Renal pelvis (tissue), 4 donors: Measurements from ENCODE around the gene GRIK3. TPM values are rescaled to one million over a fixed set of nuclear protein-coding genes. Genes with fewer than 3 reads are reported as not detected.
"Not testable (repeated sequence)": the region's sequence is repeated elsewhere in the genome, so short reads cannot be mapped to it uniquely, and the experiment has no call there.

Source experiments
- DNase-seq: peaks from one replicate; pipeline ENCODE4 v3.0.0-alpha.2; 2013
- polyA plus RNA-seq, 3 donors: library from polyadenylated mRNA; unstranded; fragments of 120-200 nt; gene quantifications; one replicate each; pipeline ENCODE4 v1.2.1, GENCODE V29; 2013; ENCODE audit not compliant: insufficient read length in 3 of 3

GRIK3 gene
- polyA plus RNA-seq, 3 donors = 3.2 to 4.0 (median 3.3) TPM

DNA sequence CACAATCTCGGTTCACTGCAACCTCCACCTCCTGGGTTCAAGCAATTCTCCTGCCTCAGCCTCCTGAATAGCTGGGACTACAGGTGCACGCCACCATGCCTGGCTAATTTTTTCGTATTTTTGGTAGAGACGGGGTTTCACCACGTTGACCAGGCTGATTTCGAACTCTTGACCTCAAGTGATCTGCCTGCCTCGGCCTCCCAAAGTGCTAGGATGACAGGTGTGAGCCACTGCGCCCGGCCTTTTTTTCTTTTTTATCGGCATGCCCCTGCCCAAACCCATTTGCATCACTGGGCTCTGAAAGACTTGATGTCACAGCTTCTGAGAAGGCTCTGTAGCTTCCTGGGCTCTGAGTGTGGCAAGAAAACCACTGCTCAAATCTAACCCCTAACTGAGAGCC, 125.0 kb downstream of the GRIK3 start:
- DNase-seq = not testable (repeated sequence)

DNA sequence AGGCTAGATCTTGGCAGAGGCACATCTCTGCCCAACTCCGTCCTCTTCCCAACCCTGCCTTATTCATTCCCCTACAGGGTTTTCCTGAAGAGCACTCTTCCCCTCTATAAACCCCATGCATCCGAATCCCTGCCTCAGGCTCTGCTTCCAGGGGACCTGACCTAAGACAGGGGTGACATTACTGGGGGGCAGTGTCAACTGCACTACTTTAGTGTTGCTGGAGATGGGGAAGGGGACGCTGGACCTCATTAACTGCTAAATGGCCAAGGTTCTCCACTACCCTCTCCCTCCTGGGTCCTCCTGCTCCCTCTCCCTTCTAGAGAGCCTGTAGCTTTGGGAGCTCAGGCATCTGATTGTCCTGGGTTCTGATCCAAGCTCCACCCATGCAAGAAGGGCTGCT, 126.2 kb downstream of the GRIK3 start:
- no peak for DNase-seq

DNA sequence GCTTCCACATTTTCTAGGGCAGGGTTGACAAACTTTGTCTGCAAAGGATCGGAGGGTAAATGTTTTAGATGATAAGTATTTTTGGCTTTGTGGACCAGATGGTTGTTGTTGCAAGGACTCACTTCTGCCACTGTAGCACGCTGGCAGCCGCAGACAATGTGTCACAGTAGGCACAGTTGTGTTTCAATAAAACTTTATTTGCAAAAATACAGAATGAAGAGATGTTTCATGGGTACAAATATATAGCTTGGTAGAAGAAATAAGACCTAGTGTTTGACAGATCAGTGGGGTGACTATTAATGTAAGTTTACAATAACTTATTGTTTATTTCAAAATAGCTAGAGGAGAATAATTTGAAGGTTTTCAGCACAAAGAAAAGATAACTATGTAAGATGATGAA, 127.8 kb downstream of the GRIK3 start:
- DNase-seq = no peak

DNA sequence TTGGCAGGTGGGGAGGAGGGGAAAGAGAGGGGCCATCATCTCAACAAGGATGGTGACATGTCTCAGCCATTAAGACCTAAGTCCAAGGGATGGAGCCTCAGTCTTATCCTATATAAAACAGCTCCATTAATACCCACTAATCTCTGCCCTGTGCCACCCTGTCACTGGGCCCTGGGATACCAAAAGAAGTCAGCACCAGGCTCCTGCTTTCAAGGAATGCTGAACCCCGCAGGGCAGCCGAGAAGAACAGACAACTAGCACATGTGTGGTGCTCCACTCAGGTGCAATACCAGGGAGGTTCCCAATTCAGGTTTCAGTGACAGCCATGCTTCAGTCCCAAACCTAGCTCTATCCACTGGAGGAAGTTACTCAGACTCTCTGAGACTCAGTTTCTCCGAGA, 128.4 kb downstream of the GRIK3 start:
- no peak for DNase-seq

DNA sequence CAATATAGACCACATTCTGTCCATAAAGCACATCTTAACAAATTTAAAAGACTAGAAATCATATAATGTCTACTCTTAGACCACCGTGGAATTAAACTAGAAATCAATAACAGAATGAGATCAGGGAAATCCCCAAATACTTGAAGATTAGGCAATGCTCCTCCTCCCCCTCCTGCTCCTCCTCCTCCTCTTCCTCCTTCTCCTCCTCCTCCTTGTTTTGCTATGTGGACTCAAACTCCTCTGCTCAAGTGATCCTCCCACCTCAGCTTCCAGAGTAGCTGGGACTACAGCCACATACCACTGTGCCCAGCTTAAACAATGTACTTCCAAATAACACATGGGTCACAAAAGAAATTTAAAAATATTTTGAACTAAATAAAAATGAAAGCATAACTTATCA, 134.2 kb downstream of the GRIK3 start:
- no peak for DNase-seq

DNA sequence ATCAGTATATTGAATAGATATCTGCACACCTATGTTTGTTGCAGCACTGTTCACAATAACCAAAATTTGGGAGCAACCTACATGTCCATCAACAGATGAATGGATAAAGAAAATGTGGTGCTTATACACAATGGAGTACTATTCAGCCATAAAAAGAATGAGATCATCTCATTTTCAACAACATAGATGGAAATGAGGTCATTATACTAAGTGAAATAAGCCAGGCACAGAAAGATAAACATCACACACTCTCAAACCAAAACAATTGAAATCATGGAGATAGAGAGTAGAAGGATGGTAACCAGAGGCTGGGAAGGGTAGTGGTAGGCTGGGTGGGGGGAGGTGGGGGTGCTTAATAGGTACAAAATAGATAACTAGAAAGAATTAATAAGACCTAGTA, 136.5 kb downstream of the GRIK3 start:
- DNase-seq = not testable (repeated sequence)

DNA sequence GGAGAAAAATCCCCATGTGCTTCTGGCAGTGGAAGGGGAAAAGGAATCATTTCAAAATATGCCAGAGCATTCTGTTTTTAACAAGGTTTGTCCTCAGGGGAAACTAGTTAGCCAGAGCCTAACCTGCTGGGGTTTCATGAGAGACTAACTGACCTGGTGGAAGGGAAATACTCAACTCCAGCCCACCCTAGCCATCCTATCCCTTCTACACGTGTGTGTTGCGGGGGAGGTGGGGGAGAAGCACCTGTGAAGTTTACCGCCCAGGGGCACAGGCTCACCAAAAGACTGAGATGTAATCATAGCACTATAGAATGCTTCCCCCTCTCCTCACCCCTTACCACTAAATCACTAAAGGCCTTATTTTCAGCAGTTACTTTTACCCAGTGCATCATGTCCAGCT, 139.5 kb downstream of the GRIK3 start:
- no peak for DNase-seq

DNA sequence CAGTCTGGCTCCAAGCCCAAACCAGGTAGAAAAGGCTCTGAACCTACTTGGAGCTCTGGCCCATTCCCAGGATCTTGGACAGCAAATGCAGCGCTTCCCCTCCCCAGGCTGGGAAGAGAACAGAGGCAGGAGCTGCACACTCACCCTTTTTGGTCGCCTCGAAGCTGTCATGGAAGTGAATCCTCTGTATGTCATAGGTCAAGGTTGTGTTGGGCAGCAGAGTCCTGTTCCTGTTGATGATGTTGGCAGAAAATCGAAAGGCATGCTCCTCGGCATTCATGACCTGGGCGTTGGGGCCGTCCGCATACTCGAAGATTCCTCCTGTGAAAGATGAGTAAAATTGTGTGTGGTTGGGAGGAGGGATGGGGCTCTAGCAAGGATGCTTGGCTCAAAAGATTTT, 143.5 kb downstream of the GRIK3 start:
- no peak for DNase-seq

DNA sequence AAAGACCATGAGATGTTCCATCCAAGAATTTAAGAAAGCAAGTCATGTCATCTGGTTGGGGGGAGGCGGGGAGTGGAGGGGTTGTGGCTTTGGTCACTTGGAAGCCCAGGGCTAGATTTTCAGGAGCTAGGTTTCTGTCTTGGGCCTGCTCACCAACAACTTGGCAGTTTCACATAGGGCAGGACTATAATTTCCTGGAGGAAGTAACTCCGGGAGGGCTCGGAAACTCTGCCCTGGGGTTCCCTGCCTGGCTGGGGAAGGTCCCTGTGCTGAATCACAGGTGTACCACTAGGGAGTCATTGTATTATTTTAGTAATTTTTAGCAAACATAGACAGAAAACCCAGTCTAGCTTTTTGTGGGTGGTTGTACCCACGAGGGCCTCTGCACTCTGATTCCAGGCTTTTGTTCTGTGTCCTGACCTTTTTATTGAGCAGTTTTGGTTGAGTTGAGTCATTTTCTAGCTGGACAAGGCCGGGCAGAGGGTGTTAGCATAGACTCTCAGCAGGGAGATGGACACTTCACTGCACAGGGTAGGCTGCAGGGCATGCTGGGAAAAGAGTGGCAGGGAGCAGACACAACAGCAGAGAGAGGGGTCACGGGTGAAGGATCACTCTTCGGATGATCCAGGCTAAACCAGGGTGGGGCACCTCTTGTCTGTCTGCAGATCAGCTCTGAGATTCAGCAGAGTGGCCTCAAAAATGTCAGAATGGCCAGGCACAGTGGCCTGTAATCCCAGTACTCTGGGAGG, 144.7 kb downstream of the GRIK3 start:
- no peak for DNase-seq

DNA sequence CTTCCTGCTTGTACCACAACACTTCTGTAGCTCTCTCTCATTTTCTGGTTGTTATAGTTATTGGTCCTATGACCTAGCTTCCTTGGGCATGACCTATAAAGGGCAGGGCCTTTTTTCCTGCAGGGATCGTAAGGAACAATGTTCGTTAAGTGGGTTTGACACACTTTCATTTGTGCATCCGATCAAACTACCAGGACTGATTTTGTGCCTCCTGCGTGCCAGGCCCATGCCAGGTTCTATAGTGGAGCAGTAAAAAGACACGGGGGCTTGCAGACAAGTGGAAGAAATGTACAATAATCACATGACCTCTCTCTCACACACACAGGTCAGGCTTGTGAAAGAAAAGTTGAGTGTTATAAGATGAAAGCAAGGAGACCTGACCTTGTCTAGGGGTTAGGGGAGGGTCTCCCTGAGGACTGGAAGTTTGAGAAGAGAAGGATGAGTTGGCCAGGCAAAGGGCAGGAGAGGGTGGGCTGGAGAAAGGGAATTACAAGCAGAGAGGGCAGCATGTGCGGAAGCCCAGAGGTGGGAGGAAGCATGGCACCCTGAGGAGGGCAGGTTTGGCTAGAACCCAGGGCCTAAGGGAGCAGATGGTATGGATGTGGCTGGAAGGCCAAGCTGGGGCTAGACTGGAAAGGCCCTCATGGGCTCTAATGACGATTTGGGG, 145.4 kb downstream of the GRIK3 start:
- DNase-seq = no peak

DNA sequence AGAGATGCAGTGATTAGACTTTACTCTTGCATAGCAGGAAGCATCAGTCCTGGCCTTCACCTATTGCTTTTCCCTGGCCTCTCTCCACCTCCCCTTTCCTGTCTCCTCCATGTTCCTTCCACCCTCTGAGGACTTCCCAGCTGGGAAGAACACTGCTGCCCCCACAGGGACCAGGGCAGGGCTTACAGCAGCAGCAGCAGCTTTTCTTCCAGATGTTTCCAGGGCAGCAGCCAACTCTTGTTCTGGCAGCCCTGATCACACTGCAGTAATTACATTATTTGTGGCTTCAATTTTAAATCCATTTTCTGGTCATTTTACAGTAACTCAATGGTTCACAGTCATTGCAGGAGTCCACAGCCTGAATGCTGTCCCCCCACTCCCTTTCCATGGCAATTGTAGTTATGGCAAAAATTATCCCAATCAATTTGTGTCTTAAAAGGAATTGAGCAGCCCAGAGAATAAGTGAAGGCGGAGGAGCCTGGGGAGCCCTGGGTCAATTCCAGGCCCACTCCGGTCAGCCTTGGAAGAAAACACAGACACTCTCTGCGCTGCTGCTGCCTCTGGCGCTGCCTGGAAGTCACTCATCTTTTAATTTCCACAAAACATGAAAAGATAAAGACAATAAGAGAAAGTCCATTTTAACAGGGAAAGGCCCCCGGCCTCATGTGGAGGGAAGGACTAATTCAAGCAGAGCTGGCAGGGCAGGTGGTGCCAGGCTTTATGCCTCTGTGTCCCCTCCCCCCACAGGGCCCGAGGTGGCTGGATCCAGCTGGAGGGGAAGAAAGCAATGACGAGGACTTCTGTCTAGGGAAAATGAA, 148.6 kb downstream of the GRIK3 start:
- DNase-seq = no peak

DNA sequence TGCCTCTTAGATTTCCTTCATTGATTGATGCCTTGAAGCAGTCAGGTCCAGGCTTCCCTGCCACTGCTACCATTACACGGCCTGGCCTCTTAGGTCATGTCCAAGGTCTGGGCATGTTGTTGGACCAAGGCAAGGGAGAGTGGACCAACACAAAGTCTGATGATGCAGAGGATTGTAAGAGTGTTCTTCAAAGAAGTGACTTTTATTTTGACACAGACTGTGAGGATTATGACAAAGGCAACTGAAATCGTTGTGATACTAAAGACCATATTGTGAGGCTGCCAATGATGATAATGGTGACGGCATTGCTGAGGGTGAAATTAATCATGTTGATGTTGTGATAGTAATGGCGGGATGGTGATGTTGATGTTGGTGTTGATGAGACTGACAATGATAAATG, 149.5 kb downstream of the GRIK3 start:
- no peak for DNase-seq

DNA sequence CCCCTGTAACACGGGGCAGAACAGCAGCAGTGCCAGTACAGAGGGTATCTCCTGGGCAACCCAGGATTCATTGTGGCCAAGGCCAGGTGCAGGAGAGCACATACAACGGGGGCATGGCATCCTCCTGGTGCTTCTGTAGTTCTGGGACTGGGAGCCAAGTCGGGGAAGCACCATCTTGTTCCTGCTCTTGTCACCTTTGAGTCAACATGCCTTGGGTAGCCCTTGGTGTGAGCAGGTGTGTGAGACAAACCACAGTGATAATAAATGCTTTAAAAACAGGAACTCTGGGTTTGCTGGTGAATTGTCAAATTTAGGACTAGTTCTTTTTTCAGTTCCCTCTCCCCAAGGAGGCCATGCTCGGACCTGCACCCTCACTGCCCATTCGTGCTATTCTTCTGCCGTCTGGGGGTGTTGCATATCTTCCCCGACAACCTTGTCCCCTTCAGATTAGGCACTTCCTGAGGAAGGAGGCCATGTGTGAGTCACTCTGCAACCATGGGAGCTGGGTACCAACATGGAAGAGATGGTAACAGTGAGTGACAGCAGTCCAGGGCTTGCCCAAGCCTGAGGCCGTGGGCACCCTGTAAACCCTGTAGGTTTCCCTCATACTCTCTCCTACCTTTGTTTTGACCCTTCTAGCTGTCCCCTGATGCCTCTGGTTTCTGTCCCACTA, 150.2 kb downstream of the GRIK3 start:
- no peak for DNase-seq

DNA sequence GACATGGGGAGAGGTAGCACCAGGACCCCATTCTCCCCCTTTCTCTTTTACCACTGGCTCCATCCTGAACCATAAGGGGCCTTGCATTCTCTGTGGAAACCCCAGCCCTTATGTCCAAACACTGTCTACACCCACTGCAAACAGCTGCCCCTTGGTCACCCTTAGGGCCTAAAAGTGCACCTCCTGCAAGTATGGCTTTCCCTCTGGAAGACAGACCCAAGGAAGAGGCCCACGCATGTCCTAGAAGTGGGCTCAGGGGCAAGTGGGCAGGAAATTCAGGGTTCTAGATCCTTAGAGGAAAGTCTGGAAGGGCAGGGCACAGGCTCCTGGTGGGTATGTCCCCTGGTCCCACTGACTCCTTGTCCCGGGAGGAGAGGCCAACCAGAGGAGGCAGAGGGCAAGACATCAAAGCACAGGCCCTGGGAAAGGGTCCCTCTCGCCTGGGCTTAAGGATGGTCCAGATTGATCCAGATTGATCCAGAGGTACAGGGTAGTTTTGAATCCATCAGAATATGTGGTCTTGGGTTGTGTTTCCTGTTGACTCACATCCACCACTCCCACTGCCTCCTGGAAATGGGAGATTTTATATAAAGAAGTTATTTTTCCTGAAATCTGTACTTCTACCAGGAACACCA, 150.9 kb downstream of the GRIK3 start:
- no peak for DNase-seq

DNA sequence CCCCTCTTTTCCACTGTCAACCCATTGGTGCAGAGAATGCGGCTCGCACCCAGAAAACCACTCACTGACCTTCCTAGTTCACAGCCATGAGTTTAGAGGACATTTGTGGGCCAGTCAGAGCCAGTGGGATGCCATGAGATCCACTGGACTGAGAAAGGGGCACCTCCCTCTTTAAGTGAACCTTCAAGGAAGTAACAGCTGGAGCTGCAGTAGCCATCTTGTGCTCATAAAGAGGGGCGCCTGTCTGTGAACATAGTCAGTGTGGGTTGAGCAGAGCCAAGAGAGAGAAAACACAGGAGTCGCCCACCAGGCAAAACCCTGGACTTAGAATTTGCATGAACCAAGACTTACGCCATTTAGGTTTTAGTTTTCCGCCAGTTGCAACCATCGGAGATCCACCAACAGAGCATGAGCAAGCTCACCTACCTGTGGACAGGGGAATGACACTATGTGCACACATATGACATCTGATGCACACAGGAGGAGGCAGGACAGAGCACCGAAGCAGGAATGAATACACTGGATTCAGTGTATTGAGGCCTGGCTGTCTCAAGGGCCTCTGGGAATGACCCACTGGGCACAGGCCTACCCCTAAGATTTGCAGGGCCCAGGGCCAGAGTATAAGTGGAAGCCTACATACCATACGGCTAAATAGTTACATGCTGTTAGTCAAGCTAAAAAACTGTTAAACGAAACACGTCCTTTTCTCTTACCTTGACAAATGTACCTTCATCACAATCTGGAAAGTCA, 151.6 kb downstream of the GRIK3 start:
- no peak for DNase-seq

DNA sequence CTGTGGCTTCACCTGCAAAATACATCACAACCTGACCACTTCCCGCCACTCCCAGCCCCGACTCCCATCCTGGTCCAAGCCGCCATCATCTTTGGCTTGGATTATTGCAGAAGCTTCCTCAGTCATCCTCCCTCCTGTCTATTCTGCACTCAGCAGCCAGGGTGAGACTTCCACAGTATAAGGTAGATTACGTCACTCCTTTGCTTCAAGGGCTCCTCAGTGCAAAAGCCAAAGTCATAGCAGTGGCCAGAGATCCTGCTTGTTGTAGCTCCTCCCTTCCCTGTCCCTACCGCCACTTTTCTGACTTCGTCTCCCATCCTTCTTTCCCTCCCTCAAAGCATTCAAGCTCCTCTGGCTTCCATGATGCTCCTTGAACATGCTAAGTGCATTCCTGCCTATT, 152.8 kb downstream of the GRIK3 start:
- DNase-seq = no peak

DNA sequence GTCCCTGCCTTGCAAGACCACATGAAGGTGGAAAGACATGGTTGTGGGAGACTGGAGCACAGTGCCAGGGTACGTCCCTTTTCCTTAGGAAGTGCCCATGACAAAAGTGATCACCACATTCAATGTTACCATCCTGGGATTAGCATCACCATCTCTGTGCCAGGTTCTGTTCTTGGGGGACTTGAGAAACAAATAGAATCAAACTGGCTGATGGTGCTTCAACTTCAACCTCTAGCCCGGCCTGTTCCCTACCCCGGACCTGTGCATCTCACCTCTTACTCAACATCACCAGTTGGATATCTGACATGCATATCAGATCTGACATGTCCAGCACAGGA, 153.3 kb downstream of the GRIK3 start:
- no peak for DNase-seq

DNA sequence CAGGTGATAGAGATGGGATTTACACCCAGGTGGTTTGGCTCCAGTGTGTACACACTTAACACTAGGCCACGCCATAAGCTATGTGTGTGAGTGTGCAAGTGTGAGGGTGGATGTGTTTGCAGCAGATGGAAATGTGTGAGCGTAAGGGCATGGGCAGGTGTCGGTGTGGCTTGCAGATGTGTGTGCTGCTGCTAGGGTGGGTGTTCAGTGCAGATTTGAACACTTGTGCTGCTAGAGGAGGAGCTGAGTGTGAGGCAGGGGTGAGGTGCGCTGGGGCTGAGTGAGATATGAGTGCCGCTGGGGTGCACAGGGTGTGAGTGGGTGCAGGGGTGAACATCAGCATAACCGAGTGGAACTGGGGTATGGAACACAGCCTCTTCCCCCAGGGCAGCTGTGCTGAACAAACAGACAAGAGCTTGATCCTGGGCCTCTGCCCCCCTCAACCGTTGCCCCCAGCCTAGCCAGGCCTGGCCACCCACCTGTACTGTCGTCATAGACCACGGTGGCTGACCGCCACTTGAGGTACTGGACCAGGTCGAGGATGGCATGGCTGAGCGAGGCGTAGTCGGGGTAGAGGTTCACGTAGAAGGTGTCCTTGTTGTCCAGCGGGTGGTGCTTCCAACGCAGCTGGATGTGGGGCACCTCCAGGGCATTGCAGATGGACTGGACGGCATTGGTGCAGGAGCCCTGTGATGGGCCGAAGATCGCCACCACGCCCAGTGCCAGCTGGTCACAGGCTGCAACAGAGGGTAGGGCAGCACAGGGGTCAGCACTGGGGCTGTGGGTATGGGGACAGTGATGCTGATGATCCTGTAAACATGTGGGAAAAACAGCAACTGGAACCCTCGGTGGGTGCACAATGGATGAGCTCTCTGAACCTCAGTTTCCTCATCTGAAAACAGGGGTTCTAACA, 153.9 kb downstream of the GRIK3 start:
- no peak for DNase-seq

DNA sequence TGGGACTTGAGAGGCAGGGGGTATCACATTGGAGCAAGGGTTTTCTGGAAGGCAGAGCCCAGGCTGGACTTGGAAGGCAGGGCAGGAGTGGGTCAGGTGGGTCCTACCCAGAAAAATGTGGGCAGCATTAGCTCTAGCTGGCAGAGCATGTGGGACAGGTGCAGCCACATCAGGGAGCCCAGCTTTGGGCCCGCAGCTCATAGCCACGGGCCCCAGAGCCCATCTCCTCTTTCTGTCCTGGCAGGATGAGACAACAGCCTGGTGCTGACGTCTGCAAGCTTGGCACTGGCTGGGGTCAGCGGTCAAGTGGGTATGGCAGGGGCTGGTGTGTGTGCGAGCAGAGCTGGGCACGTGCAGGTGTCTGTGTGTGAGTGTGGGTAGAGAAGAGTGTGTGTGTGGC, 154.7 kb downstream of the GRIK3 start:
- no peak for DNase-seq

DNA sequence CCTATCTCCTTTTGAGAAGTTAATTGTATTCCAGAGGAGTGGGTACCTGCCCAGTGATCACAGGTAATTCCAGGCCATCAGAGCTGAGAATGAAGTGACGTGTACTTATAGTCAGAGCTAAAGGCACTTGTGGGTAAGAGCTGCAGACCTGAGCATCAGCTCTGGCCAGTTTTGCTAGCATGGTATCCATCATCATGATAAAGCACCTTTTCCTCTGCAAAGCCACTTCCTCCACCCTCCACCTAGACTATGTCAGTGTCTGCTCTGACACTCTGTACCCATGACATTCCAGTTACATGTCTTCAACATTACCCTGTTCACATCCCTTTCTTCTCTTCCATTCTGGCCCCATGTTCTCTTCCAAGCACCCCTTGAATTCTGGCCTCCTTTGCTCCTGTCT, 157.3 kb downstream of the GRIK3 start:
- DNase-seq = no peak
